H1 (cell line): ENCODE data around the gene MICALL2. TPM values are rescaled to one million over a fixed set of nuclear protein-coding genes. Genes with fewer than 3 reads are reported as not detected.

Experiments used
- CTCF ChIA-PET: fragments of 300-600 bp; sonication (Branson Sonifier 250); formaldehyde crosslinking; loops from one replicate; lab custom pipeline; 2021; ENCODE audit not compliant: partially characterized antibody; lab: Charles Lee
- POLR2A ChIA-PET: fragments of 300-600 bp; sonication (Branson Sonifier 250); formaldehyde crosslinking; loops from one replicate; lab custom pipeline; 2021; ENCODE audit warnings: inconsistent platforms; ENCODE audit not compliant: partially characterized antibody; lab: Charles Lee
- DNase-seq, 2 experiments: peaks; one replicate each; pipeline versions ENCODE4 v3.0.0 to v3.0.0-alpha.2; 2010 to 2022; ENCODE audit warnings: low spot score in 2 of 2, low read depth in 1 of 2, mixed read lengths in 1 of 2
- FAIRE-seq: peaks from 2 replicates; lab custom pipeline; 2011; peaks lifted over from hg19 to GRCh38; lab: Jason Lieb, UNC
- H2AFZ ChIP-seq: 2 replicates; pipeline ENCODE4 v1.8.1; 2012; ENCODE audit warnings: low read length, inconsistent platforms
- H2AK5ac ChIP-seq: 2 replicates; pipeline ENCODE4 v1.6.1; 2013; ENCODE audit warnings: low read depth, low read length
- H2BK120ac ChIP-seq: replicated peaks from 2 replicates; pipeline ENCODE3; 2013; ENCODE audit warnings: low read depth, low read length, inconsistent platforms
- H2BK12ac ChIP-seq: 2 replicates; pipeline ENCODE4 v1.6.1; 2013; ENCODE audit warnings: low read depth, low read length
- H2BK15ac ChIP-seq: 2 replicates; pipeline ENCODE4 v1.6.1; 2013; ENCODE audit warnings: low read length
- H2BK20ac ChIP-seq: 2 replicates; pipeline ENCODE4 v1.6.1; 2013; ENCODE audit warnings: low read length
- H2BK5ac ChIP-seq: 2 replicates; pipeline ENCODE4 v1.6.1; 2013; ENCODE audit warnings: low read depth, low read length
- H3K14ac ChIP-seq: 2 replicates; pipeline ENCODE4 v1.6.1; 2013; ENCODE audit warnings: inconsistent platforms; ENCODE audit not compliant: insufficient read length
- H3K18ac ChIP-seq: 2 replicates; pipeline ENCODE4 v1.6.1; 2013; ENCODE audit warnings: low read length; ENCODE audit errors: extremely low read depth
- H3K23ac ChIP-seq: 2 replicates; pipeline ENCODE4 v1.6.1; 2013; ENCODE audit warnings: inconsistent platforms; ENCODE audit not compliant: insufficient read length
- H3K23me2 ChIP-seq: 2 replicates; pipeline ENCODE4 v1.6.1; 2013; ENCODE audit warnings: low read depth, low read length
- H3K27ac ChIP-seq: 2 replicates; pipeline ENCODE4 v1.6.1; 2011; ENCODE audit warnings: low read depth, low read length, inconsistent platforms
- H3K27me3 ChIP-seq, 4 experiments: replicated peaks in 1 of 4; 1 replicate in 1 of 4; 2 replicates in 3 of 4; pipeline versions ENCODE4 v1.6.1 to v1.8.1; 2011 to 2013; ENCODE audit warnings: low read length in 3 of 4, mild to moderate bottlenecking in 3 of 4, inconsistent platforms in 2 of 4, mixed read lengths in 2 of 4, moderate library complexity in 1 of 4; ENCODE audit not compliant: control insufficient read depth in 3 of 4, insufficient read depth in 3 of 4; ENCODE audit errors: extremely low read depth in 1 of 4
- H3K36me3 ChIP-seq, 4 experiments: 2 replicates each; pipeline versions ENCODE4 v1.6.1 to v1.8.1; 2011 to 2013; ENCODE audit warnings: mild to moderate bottlenecking in 4 of 4, low read length in 3 of 4, moderate library complexity in 2 of 4, control low read depth in 1 of 4, inconsistent platforms in 1 of 4; ENCODE audit not compliant: insufficient read depth in 4 of 4, control insufficient read depth in 2 of 4
- H3K4ac ChIP-seq: replicated peaks from 2 replicates; pipeline ENCODE3; 2013; ENCODE audit warnings: low read length, low read depth, mixed read lengths, inconsistent platforms; ENCODE audit not compliant: insufficient read length
- H3K4me1 ChIP-seq, 4 experiments: replicated peaks in 1 of 4; 1 replicate in 1 of 4; 2 replicates in 3 of 4; pipeline versions ENCODE4 v1.6.1 to v1.8.1; 2011 to 2013; ENCODE audit warnings: low read length in 3 of 4, inconsistent platforms in 2 of 4, mixed read lengths in 1 of 4; ENCODE audit not compliant: insufficient read depth in 4 of 4, control insufficient read depth in 3 of 4
- H3K4me2 ChIP-seq, 2 experiments: 2 replicates each; pipeline versions ENCODE4 v1.6.1 to v1.8.1; 2011 to 2013; ENCODE audit warnings: low read depth in 2 of 2, low read length in 2 of 2, control low read depth in 1 of 2, inconsistent platforms in 1 of 2, mild to moderate bottlenecking in 1 of 2; ENCODE audit not compliant: insufficient read depth in 1 of 2
- H3K4me3 ChIP-seq, 4 experiments: fragments of 200-600, 300-600 bp in 1 of 4; sonication (generic), shearing (Covaris generic), sonication (Bioruptor Twin) in 1 of 4; 2 replicates each; pipeline versions ENCODE4 v1.5.1 to v1.8.1; 2011 to 2016; ENCODE audit warnings: low read length in 4 of 4, low read depth in 3 of 4, control low read depth in 2 of 4, inconsistent platforms in 2 of 4, mild to moderate bottlenecking in 2 of 4, mixed read lengths in 1 of 4, moderate library complexity in 1 of 4; ENCODE audit not compliant: insufficient read depth in 2 of 4; ENCODE audit errors: extremely low read depth in 1 of 4
- H3K56ac ChIP-seq: replicated peaks from 2 replicates; pipeline ENCODE3; 2013; ENCODE audit warnings: low read depth, mild to moderate bottlenecking, mixed read lengths, low read length, inconsistent platforms; ENCODE audit not compliant: insufficient read length
- H3K79me1 ChIP-seq: 2 replicates; pipeline ENCODE4 v1.6.1; 2013; ENCODE audit warnings: low read depth, low read length, control low read depth
- H3K79me2 ChIP-seq, 2 experiments: 2 replicates each; pipeline versions ENCODE4 v1.6.1 to v1.8.1; 2012 to 2013; ENCODE audit warnings: low read length in 2 of 2, mild to moderate bottlenecking in 2 of 2, inconsistent platforms in 1 of 2; ENCODE audit not compliant: insufficient read depth in 2 of 2, control insufficient read depth in 1 of 2
- H3K9ac ChIP-seq, 4 experiments: replicated peaks in 1 of 4; 1 replicate in 1 of 4; 2 replicates in 3 of 4; pipeline versions ENCODE4 v1.6.1 to v1.8.1; 2011 to 2013; ENCODE audit warnings: low read depth in 3 of 4, low read length in 3 of 4, control low read depth in 2 of 4, mild to moderate bottlenecking in 2 of 4, moderate library complexity in 2 of 4, inconsistent platforms in 1 of 4; ENCODE audit errors: extremely low read depth in 1 of 4
- H3K9me3 ChIP-seq, 2 experiments: 2 replicates each; pipeline versions ENCODE4 v1.6.1 to v1.8.1; 2012 to 2013; ENCODE audit warnings: mild to moderate bottlenecking in 2 of 2, moderate library complexity in 2 of 2, control low read depth in 1 of 2, inconsistent platforms in 1 of 2, low read depth in 1 of 2, low read length in 1 of 2, mixed read lengths in 1 of 2; ENCODE audit not compliant: insufficient read depth in 2 of 2
- H4K20me1 ChIP-seq, 2 experiments: replicated peaks in 1 of 2; 2 replicates each; pipeline versions ENCODE3 to v1.8.1; 2011 to 2013; ENCODE audit warnings: inconsistent platforms in 2 of 2, low read length in 2 of 2, mild to moderate bottlenecking in 1 of 2; ENCODE audit not compliant: insufficient read depth in 2 of 2, control insufficient read depth in 1 of 2
- H4K5ac ChIP-seq: 2 replicates; pipeline ENCODE4 v1.6.1; 2013; ENCODE audit warnings: low read length, low read depth, mixed read lengths, inconsistent platforms; ENCODE audit not compliant: insufficient read length
- H4K8ac ChIP-seq: 2 replicates; pipeline ENCODE4 v1.8.0; 2013; ENCODE audit warnings: mild to moderate bottlenecking, moderate library complexity, low read length, inconsistent platforms; ENCODE audit not compliant: insufficient read depth; ENCODE audit errors: extremely low read depth
- H4K91ac ChIP-seq: replicated peaks from 2 replicates; pipeline ENCODE3; 2013; ENCODE audit warnings: low read length, mixed read lengths, inconsistent platforms; ENCODE audit not compliant: insufficient read length
- ATF2 ChIP-seq: IDR thresholded peaks from 2 replicates; pipeline ENCODE4 v1.6.1; 2012; ENCODE audit warnings: low read length, inconsistent platforms
- CHD2 ChIP-seq: IDR thresholded peaks from 2 replicates; pipeline ENCODE4 v1.6.1; 2012; ENCODE audit warnings: low read length, improper control_type of control experiment
- EP300 ChIP-seq, 2 experiments: IDR thresholded peaks; 1 replicate in 1 of 2; 2 replicates in 1 of 2; pipeline ENCODE4 v1.6.1; 2011 to 2012; ENCODE audit warnings: low read depth in 2 of 2, low read length in 2 of 2, mild to moderate bottlenecking in 2 of 2, borderline replicate concordance in 1 of 2, inconsistent platforms in 1 of 2, moderate library complexity in 1 of 2
- EZH2 ChIP-seq: fragments of 200-600 bp; sonication (generic); IDR thresholded peaks from 2 replicates; pipeline ENCODE4 v1.7.1; 2012; ENCODE audit warnings: low read depth, mild to moderate bottlenecking, moderate library complexity, low read length, inconsistent platforms; ENCODE audit not compliant: severe bottlenecking
- KDM5A ChIP-seq: fragments of 200-600 bp; IDR thresholded peaks from 2 replicates; pipeline ENCODE4 v1.7.1; 2012; ENCODE audit warnings: mild to moderate bottlenecking, low read length, inconsistent platforms, mixed read lengths
- MAX ChIP-seq: IDR thresholded peaks from 2 replicates; pipeline ENCODE4 v1.6.1; 2012; ENCODE audit warnings: inconsistent platforms
- SAP30 ChIP-seq: fragments of 300-600 bp; sonication (generic); IDR thresholded peaks from 2 replicates; pipeline ENCODE4 v1.7.1; 2012; ENCODE audit warnings: low read length, moderate library complexity, mild to moderate bottlenecking, inconsistent platforms; ENCODE audit not compliant: insufficient read depth, insufficient replicate concordance
- SIRT6 ChIP-seq: IDR thresholded peaks from one replicate; pipeline ENCODE4 v1.7.1; 2012; ENCODE audit warnings: low read length, inconsistent platforms
- SRF ChIP-seq: IDR thresholded peaks from 2 replicates; pipeline ENCODE4 v1.6.1; 2011; ENCODE audit warnings: mild to moderate bottlenecking, low read depth, low read length, moderate library complexity
- TAF1 ChIP-seq: IDR thresholded peaks from 2 replicates; pipeline ENCODE4 v1.6.1; 2011; ENCODE audit warnings: mild to moderate bottlenecking, low read depth, low read length
- ZNF274 ChIP-seq: IDR thresholded peaks from 2 replicates; pipeline ENCODE4 v1.7.0; 2012; ENCODE audit warnings: low read length, borderline replicate concordance; ENCODE audit errors: extremely low read depth
- WGBS, 2 experiments: shearing (Covaris generic) in 1 of 2; methylation state at CpG; one replicate each; pipeline versions ENCODE4 v1.1.6 to v1.1.7; 2013 to 2015; ENCODE audit warnings: low lambda C conversion rate in 2 of 2, mixed read lengths in 2 of 2, inconsistent platforms in 1 of 2, low coverage in 1 of 2, missing lambda C conversion rate in 1 of 2; ENCODE audit not compliant: insufficient replicate concordance in 2 of 2, insufficient coverage in 1 of 2, insufficient read length in 1 of 2; ENCODE audit errors: extremely low coverage in 1 of 2, missing lambda C conversion rate in 1 of 2; 5-methylcytosine and 5-hydroxymethylcytosine counted together
- polyA plus RNA-seq, 7 experiments: library from polyadenylated mRNA; depleted of rRNA in 3 of 7; stranded (reverse) in 5 of 7; unstranded in 2 of 7; fragments of >200 nt in 5 of 7; fragments of 200-250 nt in 2 of 7; gene quantifications; 1 replicate in 5 of 7; 2 replicates in 1 of 7; 4 replicates in 1 of 7; pipeline versions ENCODE4 v1.2.1 to v1.2.3, GENCODE V29; 2011 to 2013; ENCODE audit warnings: missing spikeins in 2 of 7, mixed read lengths in 2 of 7
- total RNA-seq: library from RNA; stranded (reverse); fragmentation: NEBNext Ultra II Directional; extraction: Animal tissue kit (Norgen Biotek cat#: 25700); gene quantifications from 2 replicates; pipeline ENCODE4 v1.2.1, GENCODE V29; 2021

MICALL2 gene
- total and polyA plus RNA-seq, 2 of the 8 experiments (the other 6 are each of a cell fraction or from before 2014, with no cell fraction given): 5.3 to 8.5 TPM

GRCh38 chr7:1508277-1508758 is 49.0 kb upstream of the MICALL2 start:
- H4K5ac ChIP-seq: no peak overlapping the region
- H3K23ac ChIP-seq: no peak overlapping the region
- 80% methylated on average over 10 of the region's 10 CpGs; no CpG with 5 or more reads in 1 of the 2 experiments for WGBS, 2 experiments
- no peaks in the 10 kb centered on the region for H3K27me3 ChIP-seq
- no peak overlapping the region for H4K8ac ChIP-seq
- H2BK5ac ChIP-seq: no peak overlapping the region
- ChIA-PET POLR2A (interaction anchor here (0.6 kb wide), 1 partner anchor 35 kb away, joined by 3 read pairs; no protein-coding TSS in a partner anchor), CTCF (interaction anchor here (0.6 to 2.2 kb wide), 5 partner anchors 49 to 904 kb away, joined by 3 to 9 read pairs (median 3); no protein-coding TSS in a partner anchor)
- no peak overlapping the region for H3K27ac ChIP-seq
- H2BK15ac ChIP-seq: no peak overlapping the region
- H3K56ac ChIP-seq: no peak overlapping the region
- peaks cover 3 to 10% (median 7%) of the 10 kb centered on the region in 4 experiments; a peak in 6 of 7 replicates for H3K4me1 ChIP-seq
- DNase-seq: no peak
- 0 out of 2 replicates have a peak overlapping the region, but pooled peaks have one; percentile 19 for H2BK12ac ChIP-seq
- H2AK5ac ChIP-seq: no peak overlapping the region
- no peak overlapping the region for H2AFZ ChIP-seq
- H3K79me1 ChIP-seq: no peaks in the 10 kb centered on the region
- H2BK20ac ChIP-seq: no peak overlapping the region
- H3K9me3 ChIP-seq: no peaks in the 10 kb centered on the region
- H3K23me2 ChIP-seq: peaks cover 5% of the 10 kb centered on the region; the same call in 1 of the 2 replicates
- H3K9ac ChIP-seq: no peak overlapping the region
- peaks cover 3 to 6% of the 10 kb centered on the region in 2 experiments for H4K20me1 ChIP-seq
- no peak overlapping the region for H4K91ac ChIP-seq
- H3K4ac ChIP-seq: no peak overlapping the region
- no peak overlapping the region for H3K4me2 ChIP-seq
- H3K18ac ChIP-seq: no peak overlapping the region
- no peaks in the 10 kb centered on the region for H3K36me3 ChIP-seq
- no peak overlapping the region for H3K4me3 ChIP-seq
- no peak for FAIRE-seq
- H3K79me2 ChIP-seq: peaks cover 3 to 8% of the 10 kb centered on the region in 2 experiments; a peak in 3 of 4 replicates
- no peak overlapping the region for H3K14ac ChIP-seq
- H2BK120ac ChIP-seq: no peak overlapping the region
- TF ChIP-seq EZH2 (no peak), KDM5A (no peak), CHD2 (no peak), ZNF274 (no peak), TAF1 (no peak), SRF (no peak), SIRT6 (no peak), EP300 (IDR thresholded peaks at IDR 0.05; ENCODE audit: borderline replicate concordance in 1 of 2, low read depth in 2 of 2, low read length in 2 of 2) (no peak), ATF2 (no peak), MAX (no peak), SAP30 (no peak)
